ENCODE data around the gene COA1.
A peak's percentile ranks its signal among the peaks of the same experiment; 100 is the strongest.
"Not testable (repeated sequence)": the region's sequence is repeated elsewhere in the genome, so short reads cannot be mapped to it uniquely, and the experiment has no call there.

DNA sequence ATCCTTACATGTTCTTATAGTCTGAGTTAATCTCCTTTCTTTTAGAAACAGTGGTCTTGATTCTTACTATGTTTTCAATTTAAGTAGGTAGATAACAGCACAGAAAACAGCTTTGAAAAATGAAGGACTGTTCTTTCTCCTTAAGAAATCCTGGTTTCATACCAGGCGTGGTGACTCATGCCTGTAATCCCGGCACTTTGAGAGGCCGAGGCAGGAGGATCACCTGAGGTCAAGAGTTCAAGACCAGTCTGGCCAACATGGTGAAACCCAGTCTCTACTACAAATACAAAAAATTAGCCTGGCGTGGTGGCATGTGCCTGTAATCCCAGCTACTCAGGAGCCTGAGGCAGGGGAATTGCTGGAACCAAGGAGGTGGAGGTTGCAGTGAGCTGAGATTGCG, 132.9 kb downstream of the COA1 start:
- TF ChIP-seq, protein P1, sequence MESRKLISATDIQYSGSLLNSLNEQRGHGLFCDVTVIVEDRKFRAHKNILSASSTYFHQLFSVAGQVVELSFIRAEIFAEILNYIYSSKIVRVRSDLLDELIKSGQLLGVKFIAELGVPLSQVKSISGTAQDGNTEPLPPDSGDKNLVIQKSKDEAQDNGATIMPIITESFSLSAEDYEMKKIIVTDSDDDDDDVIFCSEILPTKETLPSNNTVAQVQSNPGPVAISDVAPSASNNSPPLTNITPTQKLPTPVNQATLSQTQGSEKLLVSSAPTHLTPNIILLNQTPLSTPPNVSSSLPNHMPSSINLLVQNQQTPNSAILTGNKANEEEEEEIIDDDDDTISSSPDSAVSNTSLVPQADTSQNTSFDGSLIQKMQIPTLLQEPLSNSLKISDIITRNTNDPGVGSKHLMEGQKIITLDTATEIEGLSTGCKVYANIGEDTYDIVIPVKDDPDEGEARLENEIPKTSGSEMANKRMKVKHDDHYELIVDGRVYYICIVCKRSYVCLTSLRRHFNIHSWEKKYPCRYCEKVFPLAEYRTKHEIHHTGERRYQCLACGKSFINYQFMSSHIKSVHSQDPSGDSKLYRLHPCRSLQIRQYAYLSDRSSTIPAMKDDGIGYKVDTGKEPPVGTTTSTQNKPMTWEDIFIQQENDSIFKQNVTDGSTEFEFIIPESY (IDR thresholded peaks at IDR 0.05; ENCODE audit: borderline replicate concordance, low read depth), result not testable (repeated sequence)
- not testable (repeated sequence) for TF ChIP-seq EP300 (IDR thresholded peaks at IDR 0.05; ENCODE audit: borderline replicate concordance in 1 of 2, low read depth in 1 of 2, low read length in 1 of 2); GABPA (IDR thresholded peaks at IDR 0.05; ENCODE audit: low read depth); TEAD4 (IDR thresholded peaks at IDR 0.05; ENCODE audit: borderline replicate concordance, insufficient read depth); TAF1 (IDR thresholded peaks at IDR 0.05; ENCODE audit: borderline replicate concordance, low read depth, low read length); SIN3A (IDR thresholded peaks at IDR 0.05; ENCODE audit: borderline replicate concordance, low read depth, low read length); POLR2AphosphoS5 (IDR thresholded peaks at IDR 0.05; ENCODE audit: low read depth, low read length); CHD2 (IDR thresholded peaks at IDR 0.05; ENCODE audit: low read length, partially characterized antibody); SMC3 (IDR thresholded peaks at IDR 0.05; ENCODE audit: low read depth, low read length)
- TF ChIP-seq, protein P2, sequence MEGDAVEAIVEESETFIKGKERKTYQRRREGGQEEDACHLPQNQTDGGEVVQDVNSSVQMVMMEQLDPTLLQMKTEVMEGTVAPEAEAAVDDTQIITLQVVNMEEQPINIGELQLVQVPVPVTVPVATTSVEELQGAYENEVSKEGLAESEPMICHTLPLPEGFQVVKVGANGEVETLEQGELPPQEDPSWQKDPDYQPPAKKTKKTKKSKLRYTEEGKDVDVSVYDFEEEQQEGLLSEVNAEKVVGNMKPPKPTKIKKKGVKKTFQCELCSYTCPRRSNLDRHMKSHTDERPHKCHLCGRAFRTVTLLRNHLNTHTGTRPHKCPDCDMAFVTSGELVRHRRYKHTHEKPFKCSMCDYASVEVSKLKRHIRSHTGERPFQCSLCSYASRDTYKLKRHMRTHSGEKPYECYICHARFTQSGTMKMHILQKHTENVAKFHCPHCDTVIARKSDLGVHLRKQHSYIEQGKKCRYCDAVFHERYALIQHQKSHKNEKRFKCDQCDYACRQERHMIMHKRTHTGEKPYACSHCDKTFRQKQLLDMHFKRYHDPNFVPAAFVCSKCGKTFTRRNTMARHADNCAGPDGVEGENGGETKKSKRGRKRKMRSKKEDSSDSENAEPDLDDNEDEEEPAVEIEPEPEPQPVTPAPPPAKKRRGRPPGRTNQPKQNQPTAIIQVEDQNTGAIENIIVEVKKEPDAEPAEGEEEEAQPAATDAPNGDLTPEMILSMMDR (IDR thresholded peaks at IDR 0.05), result not testable (repeated sequence)
- peak; percentile 43; the same call in 1 of the 2 replicates for TF ChIP-seq JUND (IDR thresholded peaks at IDR 0.05)
